ENCODE measurements around the gene MCC. TPM values are rescaled to one million over a fixed set of nuclear protein-coding genes. Genes with fewer than 3 reads are reported as not detected.

The MCC gene
- total and polyA plus RNA-seq, 4 donors, result 9.0 to 47.3 (median 14.7) TPM

GRCh38 chr5:113042491-113043243, 445.6 kb downstream of the MCC start:
- H3K9me3 ChIP-seq (ENCODE audit: control insufficient read depth in 4 of 4, low read length in 3 of 4), result no peaks in the 10 kb centered on the region
- 87% methylated on average over 4 of the region's 4 CpGs for WGBS
- TF ChIP-seq YY1 (IDR thresholded peaks at IDR 0.05) (no peak), CTCF (IDR thresholded peaks at IDR 0.05; ENCODE audit: low read depth, low read length, missing input control) (no peak), FOXA2 (IDR thresholded peaks at IDR 0.05) (no peak), HNF4G (IDR thresholded peaks at IDR 0.05) (no peak), EGR1 (IDR thresholded peaks at IDR 0.05; ENCODE audit: low read depth in 2 of 2) (no peak), FOXA1 (IDR thresholded peaks at IDR 0.05) (no peak), RXRA (IDR thresholded peaks at IDR 0.05) (no peak), HNF4A (conservative IDR thresholded peaks at IDR 0.05) (no peak), NR2F2 (IDR thresholded peaks at IDR 0.05) (no peak), GABPA (IDR thresholded peaks at IDR 0.05 in 1 of 2, conservative IDR thresholded peaks at IDR 0.05 in 1 of 2) (no peak), JUND (IDR thresholded peaks at IDR 0.05) (no peak), MAX (IDR thresholded peaks at IDR 0.05) (no peak), SP1 (IDR thresholded peaks at IDR 0.05) (no peak), TAF1 (conservative IDR thresholded peaks at IDR 0.05) (no peak), REST (IDR thresholded peaks at IDR 0.05) (no peak), ZBTB33 (IDR thresholded peaks at IDR 0.05) (no peak), RAD21 (IDR thresholded peaks at IDR 0.05) (no peak), ATF3 (IDR thresholded peaks at IDR 0.05) (no peak)
- H3K36me3 ChIP-seq (ENCODE audit: control insufficient read depth in 4 of 4, insufficient read depth in 3 of 4, low read depth in 1 of 4, low read length in 3 of 4), result peaks cover 6 to 58% (median 37%) of the 10 kb centered on the region in 4 donors
- H3K4me3 ChIP-seq (ENCODE audit: low read depth in 1 of 3, low read length in 3 of 3), result no peak overlapping the region
- H3K4me1 ChIP-seq (ENCODE audit: control insufficient read depth in 4 of 4, insufficient read depth in 4 of 4, low read length in 3 of 4), result no peaks in the 10 kb centered on the region
- no peak overlapping the region for H3K27ac ChIP-seq (ENCODE audit: low read depth in 1 of 2, low read length in 2 of 2)
- no peak for DNase-seq (ENCODE audit: low spot score)
- H3K9ac ChIP-seq (ENCODE audit: low read depth in 1 of 2, low read length in 2 of 2), result no peak overlapping the region
- H3K27me3 ChIP-seq (ENCODE audit: control insufficient read depth in 4 of 4, insufficient read depth in 4 of 4, low read length in 3 of 4), result no peaks in the 10 kb centered on the region

Data from liver (tissue), 9 donors.